GM19468 (cell line): Measurements from ENCODE around the gene TMEM214.
A peak's percentile ranks its signal among the peaks of the same experiment; 100 is the strongest.
"Not testable (repeated sequence)": the region's sequence is repeated elsewhere in the genome, so short reads cannot be mapped to it uniquely, and the experiment has no call there.

Experiments
- ATAC-seq: cut with Tn5 transposase; IDR thresholded peaks from one replicate; pipeline ENCODE4 v1.9.1; 2021; ENCODE audit warnings: mild to moderate bottlenecking, moderate library complexity, moderate number of reproducible peaks; ENCODE audit not compliant: unreplicated experiment; ENCODE audit errors: extremely low read depth

The TMEM214 gene

GRCh38 chr2:27065128-27065527 lies 32.4 kb downstream of the TMEM214 start:
- no peak for ATAC-seq

DNA sequence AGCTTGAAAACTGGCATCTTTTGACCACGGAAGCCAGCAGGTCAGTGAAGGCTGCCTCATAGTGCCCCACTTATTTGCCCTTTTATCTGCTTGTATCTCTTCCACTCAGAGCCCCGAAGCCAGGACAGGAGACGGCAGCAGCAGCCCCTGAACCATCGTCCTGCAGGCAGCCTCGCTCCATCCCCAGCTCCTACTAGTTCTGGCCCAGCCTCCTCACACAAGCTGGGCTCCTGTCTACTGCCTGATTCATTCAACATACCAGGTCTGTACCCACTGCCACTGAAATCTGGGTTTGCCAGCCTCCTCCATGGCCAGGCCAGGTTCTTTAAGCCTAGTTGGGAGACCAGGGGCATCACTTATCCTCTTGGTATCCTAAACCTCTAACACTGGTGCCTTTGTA lies 34.6 kb downstream of the TMEM214 start:
- no peak for ATAC-seq

GRCh38 chr2:27069436-27069835 lies 36.7 kb downstream of the TMEM214 start:
- no peak for ATAC-seq

DNA sequence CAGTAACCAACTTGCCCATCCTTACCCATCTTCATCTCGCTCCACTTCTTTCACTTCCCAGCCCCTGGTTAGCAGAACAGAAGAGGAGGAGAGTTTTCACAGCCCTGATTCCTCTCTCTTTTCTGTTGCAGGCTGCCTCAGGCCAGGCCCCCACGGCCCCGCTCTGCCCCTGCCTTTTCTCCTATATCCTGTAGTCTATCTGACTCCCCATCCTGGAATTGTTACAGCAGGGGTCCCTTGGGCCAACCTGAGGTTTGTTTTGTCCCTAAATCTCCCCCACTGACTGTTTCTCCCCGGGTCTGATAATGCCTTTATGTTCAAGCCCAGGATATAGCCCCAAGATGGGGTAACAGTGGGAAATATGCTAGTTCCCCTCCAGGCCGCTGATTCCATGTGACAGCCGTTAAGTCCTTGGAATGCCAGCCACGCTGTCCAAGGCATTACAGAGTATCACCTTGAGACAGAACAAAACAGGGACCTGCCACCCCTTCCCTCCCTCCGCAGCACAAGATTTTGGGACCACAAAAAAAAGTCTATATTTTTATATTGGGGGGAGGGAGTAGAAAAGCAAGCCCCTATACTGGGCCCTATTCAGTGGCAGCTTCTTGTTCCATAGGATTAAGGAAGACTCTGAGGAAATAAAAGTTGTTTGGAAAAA lies 37.3 kb downstream of the TMEM214 start:
- ATAC-seq: no peak

- no peak for ATAC-seq
Observed at GRCh38 chr2:27070653-27071276, 38.0 kb downstream of the TMEM214 start.

- peak; percentile 87 for ATAC-seq
Observed at GRCh38 chr2:27071277-27071989, 38.7 kb downstream of the TMEM214 start, which contains the start of gene OST4. TSS of gene OST4 (minus strand) at chr2:27071654.

GRCh38 chr2:27071990-27072830 lies 39.4 kb downstream of the TMEM214 start:
- ATAC-seq: no peak

GRCh38 chr2:27072920-27073319 lies 40.2 kb downstream of the TMEM214 start:
- no peak for ATAC-seq

DNA sequence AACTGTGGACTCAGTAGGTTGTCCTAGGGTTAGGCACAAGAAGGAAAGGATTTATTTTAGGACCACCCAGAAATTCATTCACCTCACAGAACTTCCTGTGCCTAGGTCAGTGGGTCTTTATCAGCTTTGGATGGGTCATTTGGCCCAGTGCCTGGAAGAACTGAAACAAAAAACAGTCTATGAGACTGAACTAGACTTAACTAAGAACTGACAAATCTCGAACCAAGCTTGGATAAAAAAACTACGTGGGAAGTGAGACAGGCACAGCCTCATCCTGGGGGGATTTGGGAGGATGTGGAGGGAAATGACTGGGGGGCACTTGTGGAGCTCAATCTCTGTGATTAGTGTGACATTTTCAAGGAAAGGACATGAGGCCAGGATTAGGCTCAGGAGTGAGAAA lies 41.0 kb downstream of the TMEM214 start:
- ATAC-seq: no peak

- ATAC-seq: no peak
Observed at GRCh38 chr2:27074738-27075565, 42.2 kb downstream of the TMEM214 start.

DNA sequence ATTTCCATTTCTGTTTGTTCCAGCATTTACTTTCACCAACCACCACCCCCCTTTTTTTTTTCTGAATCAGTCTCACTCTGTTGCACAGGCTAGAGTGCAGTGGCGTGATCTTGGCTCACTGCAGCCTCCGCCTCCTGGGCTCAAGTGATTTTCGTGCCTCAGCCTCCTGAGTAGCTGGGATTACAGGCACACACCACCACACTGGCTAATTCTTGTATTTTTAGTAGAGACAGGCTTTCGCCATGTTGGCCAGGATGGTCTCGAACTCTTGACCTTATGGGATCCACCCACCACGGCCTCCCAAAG lies 42.8 kb downstream of the TMEM214 start:
- not testable (repeated sequence) for ATAC-seq

- ATAC-seq: no peak
Observed at GRCh38 chr2:27076323-27076722, 43.6 kb downstream of the TMEM214 start.

GRCh38 chr2:27077231-27077630 lies 44.5 kb downstream of the TMEM214 start:
- ATAC-seq: no peak

DNA sequence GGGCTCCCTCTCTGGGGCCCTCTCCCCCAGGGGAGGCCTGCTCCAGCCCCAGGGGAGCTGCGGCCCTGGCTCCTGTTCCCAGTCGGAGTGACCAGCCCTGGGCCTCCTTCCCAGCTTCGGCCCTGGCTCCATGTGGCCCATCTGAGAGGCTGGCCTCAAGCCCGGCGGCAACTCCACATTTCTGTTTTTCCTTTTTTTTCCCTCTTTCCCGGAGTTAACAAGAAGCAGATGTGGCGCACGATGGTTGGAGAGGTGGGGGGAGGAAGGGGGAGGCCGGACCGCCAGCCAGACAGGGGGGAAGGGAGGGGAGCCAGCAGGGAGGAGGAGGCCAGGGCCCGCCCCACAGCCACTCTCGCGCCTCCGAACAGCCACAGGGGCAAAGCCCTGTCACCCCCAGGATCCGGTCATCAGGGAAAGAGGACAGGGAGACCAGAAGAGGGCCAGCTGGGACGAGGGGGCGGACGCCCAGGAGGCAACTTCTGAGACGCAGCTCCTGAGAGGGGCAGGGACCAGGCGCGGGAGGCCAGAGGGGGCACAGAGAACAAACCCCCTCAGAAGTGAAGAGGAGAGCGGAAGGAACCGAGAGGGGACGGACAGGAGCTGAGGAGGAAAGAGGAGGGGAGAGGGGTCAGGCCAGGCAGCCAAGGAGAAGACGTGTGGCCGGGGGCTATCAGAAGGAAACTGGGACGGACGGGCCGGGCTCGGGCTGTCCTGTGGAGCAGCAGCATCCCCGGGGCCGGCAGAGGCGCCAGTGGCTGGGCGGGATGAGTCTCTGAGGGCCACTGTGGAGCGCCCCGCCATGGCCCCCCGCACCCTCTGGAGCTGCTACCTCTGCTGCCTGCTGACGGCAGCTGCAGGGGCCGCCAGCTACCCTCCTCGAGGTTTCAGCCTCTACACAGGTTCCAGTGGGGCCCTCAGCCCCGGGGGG lies 45.8 kb downstream of the TMEM214 start, which contains the start of gene EMILIN1:
Gene EMILIN1, plus strand, starts transcription at position 349 of the 928 bp plus-strand sequence. Its CDS starts 451 bp downstream, at position 800.
- no peak for ATAC-seq

DNA sequence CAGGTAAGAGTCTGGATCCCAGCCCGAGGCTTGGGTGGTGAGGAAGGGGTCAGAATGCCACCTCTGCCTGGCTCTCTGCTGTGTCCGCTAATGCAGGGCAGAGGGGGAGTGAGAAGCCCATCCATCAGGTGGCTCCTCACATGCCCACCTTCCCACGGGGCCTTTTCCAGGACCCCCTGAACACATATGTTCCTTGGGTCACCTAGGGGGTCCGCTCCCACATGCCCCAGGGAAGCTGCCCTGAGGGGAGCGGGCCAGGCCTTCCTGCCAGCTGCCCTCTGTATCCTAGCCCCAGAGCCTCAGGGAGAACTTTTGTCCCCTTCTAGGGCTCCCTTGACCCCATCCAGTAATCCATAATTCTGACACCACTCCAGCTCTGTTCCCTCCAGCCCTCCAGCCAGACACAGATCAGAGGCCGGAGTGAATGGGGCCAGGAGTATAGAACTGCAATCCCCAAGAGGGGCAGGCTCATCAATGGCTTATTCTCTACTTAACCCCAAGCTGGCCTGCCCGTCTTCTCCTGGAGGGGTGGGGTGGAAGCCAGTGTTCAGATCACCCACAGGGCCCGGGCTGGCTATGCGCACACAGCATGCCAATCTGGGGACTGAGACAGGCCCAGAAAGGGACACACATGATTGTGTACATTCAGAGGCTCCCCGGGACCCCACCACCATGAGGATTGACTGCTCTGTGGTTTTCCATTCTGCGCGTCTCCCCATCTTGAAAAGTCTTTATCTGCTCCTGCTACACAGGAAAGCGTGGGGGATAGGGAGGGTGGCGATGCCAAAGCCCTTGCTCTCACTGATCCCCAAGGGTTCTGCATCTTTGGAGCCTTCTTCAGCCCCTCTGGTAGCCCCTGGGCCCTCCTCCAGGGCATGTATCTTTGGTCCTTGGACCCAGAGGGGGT lies 46.7 kb downstream of the TMEM214 start:
- no peak for ATAC-seq

GRCh38 chr2:27080140-27080469 lies 47.3 kb downstream of the TMEM214 start:
- ATAC-seq: no peak

- ATAC-seq: no peak
Observed at GRCh38 chr2:27080603-27080936, 47.8 kb downstream of the TMEM214 start.
